Measurements from ENCODE around the gene BRME1.

DNA sequence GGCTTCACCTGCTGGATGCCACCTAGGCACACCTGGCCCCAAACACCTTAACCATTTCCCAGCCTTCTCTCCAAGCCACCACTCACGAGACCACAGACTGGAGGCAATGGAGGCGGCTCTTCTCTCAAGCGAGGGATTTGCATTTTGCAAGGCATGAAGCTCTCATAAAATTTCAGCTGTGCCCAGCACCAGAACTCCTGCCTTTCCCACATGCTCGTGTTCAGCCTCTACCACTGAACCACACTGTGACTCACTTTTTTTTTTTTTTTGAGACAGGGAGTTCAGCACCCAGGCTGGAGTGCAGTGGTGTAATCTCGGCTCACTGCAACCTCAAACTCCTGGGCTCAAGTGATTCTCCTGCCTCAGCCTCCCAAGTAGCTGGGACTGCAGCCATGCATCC is 18.4 kb downstream of the BRME1 start:
- TF ChIP-seq, protein P1, sequence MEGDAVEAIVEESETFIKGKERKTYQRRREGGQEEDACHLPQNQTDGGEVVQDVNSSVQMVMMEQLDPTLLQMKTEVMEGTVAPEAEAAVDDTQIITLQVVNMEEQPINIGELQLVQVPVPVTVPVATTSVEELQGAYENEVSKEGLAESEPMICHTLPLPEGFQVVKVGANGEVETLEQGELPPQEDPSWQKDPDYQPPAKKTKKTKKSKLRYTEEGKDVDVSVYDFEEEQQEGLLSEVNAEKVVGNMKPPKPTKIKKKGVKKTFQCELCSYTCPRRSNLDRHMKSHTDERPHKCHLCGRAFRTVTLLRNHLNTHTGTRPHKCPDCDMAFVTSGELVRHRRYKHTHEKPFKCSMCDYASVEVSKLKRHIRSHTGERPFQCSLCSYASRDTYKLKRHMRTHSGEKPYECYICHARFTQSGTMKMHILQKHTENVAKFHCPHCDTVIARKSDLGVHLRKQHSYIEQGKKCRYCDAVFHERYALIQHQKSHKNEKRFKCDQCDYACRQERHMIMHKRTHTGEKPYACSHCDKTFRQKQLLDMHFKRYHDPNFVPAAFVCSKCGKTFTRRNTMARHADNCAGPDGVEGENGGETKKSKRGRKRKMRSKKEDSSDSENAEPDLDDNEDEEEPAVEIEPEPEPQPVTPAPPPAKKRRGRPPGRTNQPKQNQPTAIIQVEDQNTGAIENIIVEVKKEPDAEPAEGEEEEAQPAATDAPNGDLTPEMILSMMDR (IDR thresholded peaks at IDR 0.05) = no peak
- no peak for TF ChIP-seq POLR2A (IDR thresholded peaks at IDR 0.05)
